ENCODE measurements around the gene ZBTB7C.

Gene ZBTB7C

DNA sequence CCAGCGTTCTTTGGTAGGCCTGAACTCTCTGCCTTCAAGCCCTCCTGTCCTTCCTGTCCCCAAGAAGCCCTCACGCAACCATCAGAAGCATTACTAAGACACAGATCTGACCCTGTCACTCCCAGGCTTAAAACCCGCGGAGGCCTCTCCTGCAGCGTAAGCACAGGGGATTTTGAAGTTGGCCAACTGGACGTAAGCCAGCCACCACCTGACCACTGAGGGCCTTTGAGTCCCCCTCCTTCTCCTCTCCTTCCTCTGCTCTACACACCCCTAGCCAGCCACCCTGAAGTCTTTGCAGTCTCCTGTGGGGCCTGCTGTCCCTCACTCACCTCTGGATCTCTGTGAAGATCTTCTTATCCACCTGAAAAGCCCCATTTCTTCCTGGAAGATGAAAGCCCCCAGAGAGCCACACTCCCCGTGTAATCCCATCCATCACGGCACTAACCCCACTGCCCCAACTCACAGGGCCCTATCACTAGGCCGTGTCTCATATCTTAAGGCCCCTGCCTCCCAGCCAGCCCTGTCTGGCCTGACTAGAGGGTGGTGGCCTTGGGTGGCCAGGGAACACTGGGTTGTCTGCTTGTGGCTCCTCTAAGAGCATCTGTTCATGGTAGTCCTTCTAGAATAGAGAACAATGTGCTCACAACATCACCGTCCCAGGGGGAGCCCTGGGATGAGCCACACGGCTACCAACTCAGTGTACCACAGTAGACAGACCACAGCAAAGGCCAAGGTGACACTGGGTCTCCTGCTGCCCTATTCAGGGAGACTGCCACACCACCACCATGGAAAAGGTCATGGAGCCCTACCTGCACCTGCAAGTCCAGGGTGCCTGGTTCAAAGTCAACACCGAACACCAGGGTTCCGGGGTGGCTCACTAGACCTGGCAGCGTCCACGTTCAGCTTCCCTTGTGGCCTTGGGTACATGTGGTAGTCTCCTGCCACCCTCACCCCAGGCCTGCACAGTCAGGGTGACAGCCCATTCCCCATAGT lies 191.6 kb downstream of the ZBTB7C start:
- Histone ChIP-seq H3K27me3 (ENCODE audit: control insufficient read depth, insufficient read depth, low read length) (peaks cover 41% of the 10 kb centered on the region), H3K4me2 (ENCODE audit: low read length) (no peak overlapping the region), H3K4me3 (ENCODE audit: low read length) (no peak overlapping the region), H3K36me3 (ENCODE audit: insufficient read depth, low read length) (no peaks in the 10 kb centered on the region), H3K9ac (ENCODE audit: low read depth, low read length) (no peak overlapping the region), H3K4me1 (ENCODE audit: control insufficient read depth, insufficient read depth, low read length) (no peaks in the 10 kb centered on the region), H3K9me3 (replicated peaks; ENCODE audit: low read length) (no peaks in the 10 kb centered on the region)

DNA sequence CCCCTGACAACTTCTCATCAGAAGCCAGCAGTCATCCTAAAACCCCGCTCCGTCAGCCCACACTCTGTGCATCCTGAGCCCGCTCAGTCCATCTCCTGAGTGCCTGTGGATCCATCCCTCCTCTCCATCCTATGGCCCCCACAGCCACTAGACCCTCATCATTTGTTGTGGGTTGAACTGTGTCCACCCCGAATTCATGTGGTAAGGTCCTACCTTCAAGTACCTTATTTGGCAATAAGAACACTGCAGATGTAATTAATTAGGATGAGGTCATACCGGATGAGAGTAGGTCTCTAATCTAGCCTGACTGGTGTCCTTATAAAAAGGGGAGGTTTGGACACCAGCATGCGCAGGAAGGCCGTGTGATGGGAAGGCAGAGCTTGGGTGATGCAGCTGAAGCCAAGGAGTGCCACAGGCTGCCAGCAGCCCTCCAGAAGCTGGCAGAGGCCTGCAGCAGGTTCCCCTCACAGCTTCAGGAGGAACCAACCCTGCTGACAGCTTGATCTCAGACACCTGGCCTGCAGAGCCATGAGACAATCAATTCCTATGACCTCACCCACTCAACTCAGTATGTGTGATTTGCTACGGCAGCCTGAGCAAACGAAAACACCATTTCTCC lies 192.4 kb downstream of the ZBTB7C start:
- no peaks in the 10 kb centered on the region for H3K9me3 ChIP-seq (replicated peaks; ENCODE audit: low read length)
- no peak overlapping the region for H3K9ac ChIP-seq (ENCODE audit: low read depth, low read length)
- no peak overlapping the region for H3K4me2 ChIP-seq (ENCODE audit: low read length)
- H3K4me1 ChIP-seq (ENCODE audit: control insufficient read depth, insufficient read depth, low read length), result no peaks in the 10 kb centered on the region
- no peak overlapping the region for H3K4me3 ChIP-seq (ENCODE audit: low read length)
- H3K27me3 ChIP-seq (ENCODE audit: control insufficient read depth, insufficient read depth, low read length), result peaks cover 40% of the 10 kb centered on the region
- no peaks in the 10 kb centered on the region for H3K36me3 ChIP-seq (ENCODE audit: insufficient read depth, low read length)

DNA sequence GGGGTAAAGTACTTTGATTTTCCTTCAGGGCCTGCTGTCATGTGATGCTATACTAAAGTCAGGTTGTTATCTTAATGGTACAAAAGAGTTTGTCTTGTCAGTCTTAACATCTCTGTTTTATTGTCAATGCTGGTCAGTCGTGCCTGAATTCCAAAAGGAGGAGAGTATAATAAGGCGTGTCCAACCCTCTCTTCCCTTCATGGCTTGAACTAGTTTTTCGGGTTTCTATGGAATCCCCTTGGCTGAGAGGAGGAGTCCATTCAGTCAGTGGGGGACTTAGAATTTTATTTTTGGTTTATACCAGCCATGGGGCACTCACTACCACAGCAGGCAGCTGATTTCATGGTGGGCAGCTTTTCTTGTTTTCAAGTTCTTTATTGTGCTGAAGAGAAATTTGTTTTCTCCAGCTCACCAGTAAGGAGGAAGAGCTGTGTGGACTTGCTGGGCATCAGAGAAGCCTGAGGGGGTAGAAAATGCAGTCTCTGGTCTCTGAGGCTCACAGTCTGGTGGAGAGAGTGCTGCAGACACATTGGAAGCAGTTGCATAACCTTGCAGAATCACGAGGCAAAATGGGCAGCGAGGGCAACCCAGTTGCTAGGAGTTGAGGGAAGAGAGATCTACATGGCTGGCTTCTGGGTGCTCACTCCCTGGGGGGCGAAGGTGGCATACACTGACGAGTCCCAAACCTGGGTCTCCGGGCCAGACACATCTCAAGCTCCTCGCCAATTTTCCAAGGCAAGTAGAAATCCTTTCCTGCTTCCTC lies 193.1 kb downstream of the ZBTB7C start:
- H3K4me1 ChIP-seq (ENCODE audit: control insufficient read depth, insufficient read depth, low read length), result no peaks in the 10 kb centered on the region
- H3K4me3 ChIP-seq (ENCODE audit: low read length), result no peak overlapping the region
- no peaks in the 10 kb centered on the region for H3K36me3 ChIP-seq (ENCODE audit: insufficient read depth, low read length)
- H3K9me3 ChIP-seq (replicated peaks; ENCODE audit: low read length), result no peaks in the 10 kb centered on the region
- no peak overlapping the region for H3K9ac ChIP-seq (ENCODE audit: low read depth, low read length)
- peaks cover 36% of the 10 kb centered on the region for H3K27me3 ChIP-seq (ENCODE audit: control insufficient read depth, insufficient read depth, low read length)
- no peak overlapping the region for H3K4me2 ChIP-seq (ENCODE audit: low read length)

DNA sequence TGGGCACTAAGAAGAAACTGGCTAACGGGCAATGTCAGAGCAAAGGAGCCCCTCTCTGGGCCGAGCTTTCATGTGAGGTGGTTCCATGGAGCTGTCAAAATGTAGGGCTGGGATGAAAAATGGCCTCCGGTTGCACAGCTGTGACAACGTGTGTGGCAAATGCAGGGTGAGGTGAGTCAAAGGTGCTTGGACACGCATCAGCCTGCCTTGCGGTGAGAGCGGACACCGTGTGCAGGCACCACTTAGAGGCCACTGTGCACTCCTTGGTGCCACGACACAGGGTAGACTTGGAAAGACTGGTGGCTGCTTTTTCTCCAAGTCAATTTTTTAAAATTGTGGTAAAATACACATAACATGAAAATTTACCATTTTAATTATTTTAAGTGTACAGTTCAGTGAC lies 195.4 kb downstream of the ZBTB7C start:
- Histone ChIP-seq H3K36me3 (ENCODE audit: insufficient read depth, low read length) (no peaks in the 10 kb centered on the region), H3K27me3 (ENCODE audit: control insufficient read depth, insufficient read depth, low read length) (peaks cover 36% of the 10 kb centered on the region), H3K9me3 (replicated peaks; ENCODE audit: low read length) (no peaks in the 10 kb centered on the region)

DNA sequence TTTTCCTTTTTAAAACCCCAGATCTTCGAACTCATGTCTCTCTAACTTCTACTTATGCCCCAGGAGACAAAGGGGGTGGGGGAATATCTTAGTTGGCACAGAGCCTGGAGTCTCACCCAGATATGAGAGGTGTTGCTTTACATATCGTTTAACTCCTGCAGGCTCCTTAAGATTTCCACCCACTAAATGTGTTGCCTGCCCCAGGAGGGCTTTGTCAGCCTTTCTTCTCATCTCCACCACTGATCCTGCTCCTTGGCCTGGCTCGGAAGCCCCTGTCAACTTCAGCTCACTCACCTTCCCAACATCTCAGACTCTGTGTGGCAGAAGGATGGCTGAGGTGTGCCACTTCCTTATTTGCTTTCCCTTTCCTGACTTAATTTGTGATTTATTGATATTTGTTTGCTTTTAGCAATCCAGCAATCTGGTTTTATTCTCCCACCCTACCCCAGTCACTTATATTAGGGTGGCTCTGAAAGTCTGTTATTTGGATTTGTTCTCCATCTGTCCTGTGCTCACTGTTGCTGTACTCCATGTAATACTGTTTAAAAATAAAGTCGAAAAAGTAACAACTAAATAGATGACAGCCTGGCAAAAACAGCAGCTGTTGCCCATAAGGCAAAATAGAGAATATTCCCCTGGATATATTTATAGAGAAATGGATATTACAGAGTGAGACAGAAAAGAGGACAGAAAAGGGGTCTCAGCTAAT lies 200.6 kb downstream of the ZBTB7C start:
- H3K9me3 ChIP-seq (replicated peaks; ENCODE audit: low read length), result no peaks in the 10 kb centered on the region
- no peaks in the 10 kb centered on the region for H3K4me1 ChIP-seq (ENCODE audit: control insufficient read depth, insufficient read depth, low read length)
- no peak overlapping the region for H3K4me2 ChIP-seq (ENCODE audit: low read length)
- H3K9ac ChIP-seq (ENCODE audit: low read depth, low read length), result no peak overlapping the region
- no peaks in the 10 kb centered on the region for H3K36me3 ChIP-seq (ENCODE audit: insufficient read depth, low read length)
- H3K27me3 ChIP-seq (ENCODE audit: control insufficient read depth, insufficient read depth, low read length), result peaks cover 40% of the 10 kb centered on the region
- no peak overlapping the region for H3K4me3 ChIP-seq (ENCODE audit: low read length)

More for the DNA sequence above, 195.4 kb downstream of the ZBTB7C start:
- no peak overlapping the region for H3K4me2 ChIP-seq (ENCODE audit: low read length)
- H3K4me1 ChIP-seq (ENCODE audit: control insufficient read depth, insufficient read depth, low read length), result no peaks in the 10 kb centered on the region
- no peak overlapping the region for H3K4me3 ChIP-seq (ENCODE audit: low read length)
- no peak overlapping the region for H3K9ac ChIP-seq (ENCODE audit: low read depth, low read length)

DNA sequence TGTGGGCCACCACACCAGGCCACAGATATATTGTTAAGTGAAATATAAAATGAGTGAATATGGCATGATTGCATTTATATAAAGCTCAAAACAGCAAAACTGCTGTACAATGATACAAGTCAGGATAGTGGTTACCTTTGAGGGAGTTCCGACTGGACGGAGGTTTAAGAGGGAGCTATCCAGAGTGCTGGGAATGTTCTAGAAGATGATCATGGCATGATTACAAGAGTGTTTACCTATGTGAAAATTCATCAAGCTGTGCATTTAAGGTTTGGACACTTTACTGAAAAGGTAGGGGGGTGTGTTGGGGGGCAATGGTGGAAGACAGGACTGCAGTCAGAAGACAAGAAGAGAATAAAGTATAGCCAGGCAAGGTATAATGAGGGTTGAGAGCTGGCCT lies 201.4 kb downstream of the ZBTB7C start:
- Histone ChIP-seq H3K4me1 (ENCODE audit: control insufficient read depth, insufficient read depth, low read length) (no peaks in the 10 kb centered on the region), H3K36me3 (ENCODE audit: insufficient read depth, low read length) (no peaks in the 10 kb centered on the region), H3K4me3 (ENCODE audit: low read length) (no peak overlapping the region), H3K9ac (ENCODE audit: low read depth, low read length) (no peak overlapping the region), H3K4me2 (ENCODE audit: low read length) (no peak overlapping the region), H3K9me3 (replicated peaks; ENCODE audit: low read length) (no peaks in the 10 kb centered on the region), H3K27me3 (ENCODE audit: control insufficient read depth, insufficient read depth, low read length) (peaks cover 41% of the 10 kb centered on the region)

DNA sequence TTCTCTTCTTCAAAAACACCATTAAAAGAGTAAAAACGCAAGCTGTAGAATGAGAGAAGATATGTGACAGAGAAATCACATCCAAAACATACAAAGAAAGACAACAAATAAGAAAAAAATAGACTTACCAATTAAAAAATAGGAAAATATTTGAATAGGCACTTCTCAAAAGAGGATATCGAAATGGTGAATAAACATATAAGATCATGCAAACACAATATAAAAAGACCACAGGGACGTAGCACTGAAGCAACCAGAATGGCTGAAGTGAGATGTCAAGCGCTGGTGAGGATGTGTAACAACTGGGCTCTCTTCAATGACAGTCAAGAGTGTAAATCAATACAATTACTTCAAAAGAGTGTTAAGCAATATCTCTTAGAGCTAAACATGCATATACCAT lies 202.3 kb downstream of the ZBTB7C start:
- Histone ChIP-seq H3K9ac (ENCODE audit: low read depth, low read length) (no peak overlapping the region), H3K27me3 (ENCODE audit: control insufficient read depth, insufficient read depth, low read length) (peaks cover 39% of the 10 kb centered on the region), H3K4me1 (ENCODE audit: control insufficient read depth, insufficient read depth, low read length) (no peaks in the 10 kb centered on the region), H3K36me3 (ENCODE audit: insufficient read depth, low read length) (no peaks in the 10 kb centered on the region), H3K4me2 (ENCODE audit: low read length) (no peak overlapping the region), H3K4me3 (ENCODE audit: low read length) (no peak overlapping the region), H3K9me3 (replicated peaks; ENCODE audit: low read length) (no peaks in the 10 kb centered on the region)

DNA sequence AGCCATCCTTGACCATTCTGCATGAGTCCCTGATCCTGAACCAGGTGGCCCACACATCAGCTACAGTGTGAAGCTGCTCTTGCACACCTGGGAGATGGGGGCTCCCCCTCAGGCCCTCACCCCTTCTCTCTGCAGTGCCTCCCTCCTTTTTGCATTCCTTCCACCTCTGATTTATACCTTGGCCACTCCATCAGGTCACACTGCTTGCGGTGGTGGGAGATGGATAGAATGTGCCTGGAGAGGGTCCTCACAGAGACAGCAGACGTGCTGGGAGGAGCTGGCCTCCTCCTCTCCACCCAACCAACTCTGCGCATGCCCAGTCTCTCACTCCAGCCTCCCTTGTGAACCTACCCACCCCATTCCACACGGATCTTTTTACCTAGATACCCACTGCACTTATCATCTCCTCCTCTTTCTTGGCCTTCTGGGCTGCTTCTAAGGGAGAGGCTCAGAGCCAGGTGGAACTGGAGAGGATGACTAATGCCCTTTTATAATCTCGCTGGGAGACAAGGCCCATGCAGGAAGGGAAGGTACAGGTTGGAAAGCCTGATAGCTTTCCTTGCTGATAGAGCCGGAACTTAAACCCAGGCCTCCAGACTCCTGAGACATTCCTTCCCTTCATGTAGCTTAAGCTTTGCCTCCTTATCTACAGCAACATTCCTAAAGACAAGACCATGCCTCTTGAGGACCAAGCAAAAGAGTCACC lies 205.1 kb downstream of the ZBTB7C start:
- Histone ChIP-seq H3K4me3 (ENCODE audit: low read length) (no peak overlapping the region), H3K36me3 (ENCODE audit: insufficient read depth, low read length) (no peaks in the 10 kb centered on the region), H3K4me1 (ENCODE audit: control insufficient read depth, insufficient read depth, low read length) (no peaks in the 10 kb centered on the region), H3K9me3 (replicated peaks; ENCODE audit: low read length) (no peaks in the 10 kb centered on the region), H3K4me2 (ENCODE audit: low read length) (no peak overlapping the region), H3K9ac (ENCODE audit: low read depth, low read length) (no peak overlapping the region), H3K27me3 (ENCODE audit: control insufficient read depth, insufficient read depth, low read length) (peaks cover 37% of the 10 kb centered on the region)

DNA sequence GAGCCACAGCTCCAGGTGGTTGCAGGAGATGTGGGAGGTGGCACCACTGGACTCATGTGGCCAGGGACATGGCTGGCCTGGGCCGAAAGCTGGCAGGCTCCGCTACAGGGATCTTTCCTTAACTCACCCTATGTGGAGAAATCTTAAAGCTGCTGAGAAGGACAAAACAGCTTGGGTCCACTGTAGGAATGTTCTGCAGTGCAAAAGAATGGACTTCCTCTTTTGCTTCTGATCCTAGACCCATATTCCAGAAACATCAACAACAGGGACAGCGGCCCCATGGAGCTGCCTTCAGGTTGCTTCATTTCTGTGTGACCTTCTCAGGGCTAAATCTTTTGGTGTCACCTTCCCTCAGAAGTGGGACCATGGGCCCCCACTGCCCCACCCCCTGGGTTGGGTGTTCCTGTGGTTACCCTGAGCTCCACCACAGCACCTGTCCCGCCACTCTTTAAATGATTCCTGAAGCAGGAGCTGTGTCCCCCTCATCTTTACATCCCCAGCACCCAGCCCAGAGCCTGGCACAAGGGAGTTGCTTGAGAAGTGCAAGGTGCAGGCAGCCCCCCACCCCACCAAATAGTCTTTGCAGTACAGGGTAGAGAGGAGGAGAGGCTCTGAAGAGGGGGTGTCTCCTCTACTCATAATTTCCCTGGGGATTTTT lies 205.8 kb downstream of the ZBTB7C start:
- no peaks in the 10 kb centered on the region for H3K4me1 ChIP-seq (ENCODE audit: control insufficient read depth, insufficient read depth, low read length)
- H3K9ac ChIP-seq (ENCODE audit: low read depth, low read length), result no peak overlapping the region
- peaks cover 39% of the 10 kb centered on the region for H3K27me3 ChIP-seq (ENCODE audit: control insufficient read depth, insufficient read depth, low read length)
- H3K9me3 ChIP-seq (replicated peaks; ENCODE audit: low read length), result no peaks in the 10 kb centered on the region
- H3K36me3 ChIP-seq (ENCODE audit: insufficient read depth, low read length), result no peaks in the 10 kb centered on the region
- no peak overlapping the region for H3K4me2 ChIP-seq (ENCODE audit: low read length)
- H3K4me3 ChIP-seq (ENCODE audit: low read length), result no peak overlapping the region
